T-helper 2 cell treated with Interferon-gamma antibody and Interleukin-4, amounts not matched to agents 5 μg/mL and 100 μg/mL, for 36 hours (primary cell): Measurements from ENCODE around the gene SEC31A.
"Not testable (repeated sequence)": the region's sequence is repeated elsewhere in the genome, so short reads cannot be mapped to it uniquely, and the experiment has no call there.

ENCODE experiments used
- DNase-seq: peaks from one replicate; pipeline ENCODE4 v3.0.0; 2021; ENCODE audit warnings: low spot score
- H3K27ac Mint-ChIP-seq: one replicate; pipeline ENCODE4 v1.8.0; 2021; ENCODE audit warnings: mild to moderate bottlenecking, mixed read lengths
- H3K27me3 Mint-ChIP-seq: one replicate; pipeline ENCODE4 v1.8.0; 2021; ENCODE audit warnings: low read depth, mixed read lengths
- H3K36me3 Mint-ChIP-seq: one replicate; pipeline ENCODE4 v1.8.0; 2021; ENCODE audit warnings: low read depth, mixed read lengths
- H3K4me1 Mint-ChIP-seq: one replicate; pipeline ENCODE4 v1.8.0; 2021; ENCODE audit warnings: low read depth, mixed read lengths
- H3K4me3 Mint-ChIP-seq: one replicate; pipeline ENCODE4 v1.8.0; 2022; ENCODE audit warnings: mild to moderate bottlenecking, moderate library complexity, mixed read lengths
- H3K9me3 Mint-ChIP-seq: one replicate; pipeline ENCODE4 v1.8.0; 2021; ENCODE audit warnings: mixed read lengths

Gene SEC31A

DNA sequence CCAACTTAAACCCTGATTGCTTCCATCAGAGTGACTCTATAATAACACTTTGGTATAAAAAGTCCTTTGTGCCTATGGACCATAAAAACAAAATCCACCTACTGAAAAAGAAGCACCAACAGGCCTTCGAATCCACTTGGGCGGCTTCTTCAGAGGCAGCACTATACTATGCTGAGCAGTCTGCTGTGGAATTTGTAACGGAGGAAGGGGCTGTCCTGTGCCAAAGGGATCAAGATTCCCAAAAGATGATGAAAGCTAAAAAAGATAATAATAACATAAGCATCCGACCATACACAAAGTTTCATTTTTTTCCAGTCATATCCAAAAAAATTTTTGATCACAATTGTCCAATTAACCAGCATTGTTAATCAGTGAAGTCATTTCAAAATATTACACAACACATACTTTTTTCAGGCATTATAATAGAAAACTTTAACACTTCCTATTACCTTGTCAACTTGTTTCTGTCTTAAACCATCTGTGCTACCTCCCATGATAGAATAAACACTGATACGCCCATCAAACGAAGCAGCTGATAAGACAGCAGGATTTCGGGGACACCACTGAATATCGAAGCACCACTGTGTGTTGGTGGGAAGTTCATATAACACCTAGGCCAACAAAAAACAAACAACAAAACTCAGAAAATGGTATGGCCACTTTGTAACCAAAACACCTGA, 24.1 kb downstream of the SEC31A start:
- DNase-seq: no peak
- no peaks in the 10 kb centered on the region for H3K27me3 Mint-ChIP-seq
- H3K36me3 Mint-ChIP-seq: peaks cover 75% of the 10 kb centered on the region
- peaks cover 33% of the 10 kb centered on the region for H3K4me1 Mint-ChIP-seq
- H3K4me3 Mint-ChIP-seq: peak overlapping the region; percentile 21
- peak overlapping the region; percentile 55 for H3K27ac Mint-ChIP-seq
- H3K9me3 Mint-ChIP-seq: no peaks in the 10 kb centered on the region

DNA sequence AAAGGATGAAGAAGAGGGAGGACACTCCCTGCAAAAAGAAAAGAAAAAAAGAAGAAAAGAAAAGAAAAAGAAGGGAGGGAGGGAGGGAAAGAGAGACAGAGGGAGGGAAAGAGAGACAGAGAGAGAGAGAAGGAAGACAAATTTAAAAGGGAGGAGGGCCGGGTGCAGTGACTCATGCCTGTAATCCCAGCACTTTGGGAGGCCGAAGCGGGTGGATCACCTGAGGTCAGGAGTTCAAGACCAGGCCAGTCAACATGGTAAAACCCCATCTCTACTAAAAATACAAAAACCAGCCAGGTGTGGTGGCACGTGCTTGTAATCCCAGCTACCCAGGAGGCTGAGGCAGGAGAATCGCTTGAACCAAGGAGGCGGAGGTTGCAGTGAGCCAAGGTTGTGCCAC, 24.9 kb downstream of the SEC31A start:
- H3K4me3 Mint-ChIP-seq: peak overlapping the region; percentile 38

DNA sequence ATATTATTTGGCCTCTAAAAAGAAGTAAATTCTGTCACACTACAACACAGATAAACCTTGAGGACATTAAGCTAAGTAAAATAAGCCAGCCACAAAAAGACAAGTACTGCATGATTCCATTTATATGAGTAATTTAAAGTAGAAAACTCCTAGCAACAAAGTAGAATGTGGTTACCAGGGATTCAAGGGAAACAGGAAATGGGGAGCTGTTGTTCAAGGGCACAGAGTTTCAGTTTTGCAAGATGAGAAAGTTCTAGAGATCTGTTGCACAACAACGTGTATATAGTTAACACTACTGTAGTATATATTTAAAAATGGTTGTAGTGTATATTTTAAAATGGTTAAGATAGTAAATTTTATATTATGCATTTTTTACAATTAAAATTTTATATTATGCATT, 25.4 kb downstream of the SEC31A start:
- peak overlapping the region; percentile 93 for H3K27ac Mint-ChIP-seq
- no peaks in the 10 kb centered on the region for H3K9me3 Mint-ChIP-seq
- peaks cover 75% of the 10 kb centered on the region for H3K36me3 Mint-ChIP-seq
- no peaks in the 10 kb centered on the region for H3K27me3 Mint-ChIP-seq
- peak; percentile 36 for DNase-seq
- H3K4me1 Mint-ChIP-seq: peaks cover 39% of the 10 kb centered on the region
- peak overlapping the region; percentile 58 for H3K4me3 Mint-ChIP-seq

More for the DNA sequence above, 24.9 kb downstream of the SEC31A start:
- not testable (repeated sequence) for DNase-seq, H3K9me3 Mint-ChIP-seq, H3K27me3 Mint-ChIP-seq
- peaks cover 77% of the 10 kb centered on the region for H3K36me3 Mint-ChIP-seq
- peaks cover 39% of the 10 kb centered on the region for H3K4me1 Mint-ChIP-seq
- peak overlapping the region; percentile 93 for H3K27ac Mint-ChIP-seq

DNA sequence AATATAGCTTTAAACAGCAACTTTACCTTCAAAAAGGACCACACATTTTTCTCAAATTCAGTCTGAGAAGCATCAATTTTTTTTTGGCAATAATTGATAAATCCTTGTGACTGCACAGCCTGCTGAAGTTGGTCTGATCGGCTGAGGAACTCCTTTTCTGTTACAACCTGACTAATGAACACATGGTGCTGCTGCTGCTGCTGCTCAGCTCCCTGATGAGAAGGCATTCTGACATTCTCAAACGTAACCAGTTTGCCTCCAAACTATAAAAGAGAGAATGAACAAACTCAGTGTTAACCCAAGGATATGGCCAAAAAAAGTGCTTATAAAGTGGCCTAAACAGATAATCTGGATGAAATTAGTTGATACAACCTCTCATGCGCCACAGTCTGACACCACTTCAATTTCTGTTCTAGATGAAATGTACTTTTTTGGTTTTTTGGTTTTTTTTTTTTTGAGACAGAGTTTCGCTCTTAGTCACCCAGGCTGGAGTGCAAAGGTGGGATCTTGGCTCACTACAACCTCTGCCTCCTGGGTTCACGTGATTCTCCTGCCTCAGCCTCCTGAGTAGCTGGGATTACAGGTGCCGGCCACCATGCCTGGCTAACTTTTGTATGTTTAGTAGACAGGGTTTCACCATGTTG, 26.5 kb downstream of the SEC31A start:
- peaks cover 39% of the 10 kb centered on the region for H3K4me1 Mint-ChIP-seq
- peak; percentile 37 for DNase-seq
- no peaks in the 10 kb centered on the region for H3K9me3 Mint-ChIP-seq
- peak overlapping the region; percentile 80 for H3K4me3 Mint-ChIP-seq
- H3K27me3 Mint-ChIP-seq: no peaks in the 10 kb centered on the region
- H3K36me3 Mint-ChIP-seq: peaks cover 65% of the 10 kb centered on the region
- peak overlapping the region; percentile 96 for H3K27ac Mint-ChIP-seq

DNA sequence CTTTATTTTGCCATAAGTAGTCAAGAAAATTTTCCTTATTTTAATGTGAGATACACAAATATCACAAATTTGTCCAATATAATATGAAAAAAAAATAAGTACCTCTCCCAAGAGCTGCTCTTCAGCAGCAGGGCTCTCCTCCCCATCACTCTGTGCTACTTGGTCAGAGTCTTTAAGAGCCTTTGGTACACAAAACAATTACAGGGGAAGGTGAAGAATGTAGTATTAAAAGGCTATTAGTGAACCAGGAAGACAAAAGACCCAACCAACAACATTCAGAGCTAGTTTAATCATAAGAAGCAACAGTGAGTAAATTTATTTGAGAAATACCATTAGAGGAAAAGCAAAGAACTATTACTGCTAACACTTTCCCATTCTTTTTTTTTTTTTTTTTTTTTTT, 29.4 kb downstream of the SEC31A start:
- Mint-ChIP-seq H3K4me1 (peaks cover 34% of the 10 kb centered on the region), H3K27me3 (no peaks in the 10 kb centered on the region), H3K9me3 (no peaks in the 10 kb centered on the region), H3K27ac (no peak overlapping the region), H3K36me3 (peaks cover 54% of the 10 kb centered on the region), H3K4me3 (no peak overlapping the region)
- no peak for DNase-seq

DNA sequence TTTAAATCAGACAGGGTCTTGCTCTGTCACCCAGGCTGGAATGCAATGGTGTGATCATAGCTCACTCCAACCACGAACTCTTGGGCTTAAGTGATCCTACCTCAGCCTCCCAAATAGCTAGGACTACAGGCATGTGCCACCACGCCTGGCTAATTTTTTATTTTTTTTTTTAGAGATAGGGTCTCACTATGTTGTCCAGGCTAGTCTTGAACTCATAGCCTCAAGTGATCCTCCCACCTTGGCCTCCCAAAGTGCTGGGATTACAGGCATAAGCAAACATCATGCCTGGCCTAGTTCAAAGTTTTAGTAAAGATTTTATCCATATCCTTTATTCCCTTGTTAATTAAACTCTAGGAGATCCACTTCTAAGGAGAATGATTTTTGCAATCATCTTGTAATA, 30.5 kb downstream of the SEC31A start:
- H3K4me1 Mint-ChIP-seq: peaks cover 25% of the 10 kb centered on the region
- not testable (repeated sequence) for H3K27me3 Mint-ChIP-seq, DNase-seq, H3K4me3 Mint-ChIP-seq, H3K27ac Mint-ChIP-seq, H3K9me3 Mint-ChIP-seq
- peaks cover 50% of the 10 kb centered on the region for H3K36me3 Mint-ChIP-seq

DNA sequence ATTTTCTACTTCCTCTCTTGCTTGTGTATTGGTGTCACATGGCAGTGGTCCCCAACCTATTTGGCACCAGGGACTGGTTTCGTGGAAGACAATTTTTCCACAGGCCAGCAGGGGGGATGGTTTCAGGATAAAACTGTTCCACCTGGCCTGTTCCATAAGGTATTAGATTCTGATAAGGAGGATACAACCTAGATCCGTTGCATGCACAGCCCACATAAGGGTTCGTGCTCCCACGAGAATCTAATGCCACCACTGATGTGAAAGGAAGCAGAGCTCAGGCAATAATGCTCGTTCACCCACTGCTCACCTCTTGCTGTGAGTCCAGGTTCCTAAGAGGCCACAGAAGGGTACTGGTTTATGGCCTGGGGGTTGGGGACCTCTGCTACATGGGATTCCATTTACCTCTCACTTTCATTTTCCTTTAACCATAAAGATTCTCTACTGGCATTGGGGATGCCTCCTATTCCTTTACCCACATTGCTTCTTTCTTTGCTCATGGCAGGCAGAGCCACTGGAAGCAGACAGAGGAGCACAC, 38.1 kb downstream of the SEC31A start:
- no peak for DNase-seq
- Mint-ChIP-seq H3K36me3 (peaks cover 57% of the 10 kb centered on the region), H3K9me3 (no peaks in the 10 kb centered on the region), H3K4me1 (peaks cover 9% of the 10 kb centered on the region), H3K4me3 (no peak overlapping the region), H3K27ac (no peak overlapping the region), H3K27me3 (no peaks in the 10 kb centered on the region)

DNA sequence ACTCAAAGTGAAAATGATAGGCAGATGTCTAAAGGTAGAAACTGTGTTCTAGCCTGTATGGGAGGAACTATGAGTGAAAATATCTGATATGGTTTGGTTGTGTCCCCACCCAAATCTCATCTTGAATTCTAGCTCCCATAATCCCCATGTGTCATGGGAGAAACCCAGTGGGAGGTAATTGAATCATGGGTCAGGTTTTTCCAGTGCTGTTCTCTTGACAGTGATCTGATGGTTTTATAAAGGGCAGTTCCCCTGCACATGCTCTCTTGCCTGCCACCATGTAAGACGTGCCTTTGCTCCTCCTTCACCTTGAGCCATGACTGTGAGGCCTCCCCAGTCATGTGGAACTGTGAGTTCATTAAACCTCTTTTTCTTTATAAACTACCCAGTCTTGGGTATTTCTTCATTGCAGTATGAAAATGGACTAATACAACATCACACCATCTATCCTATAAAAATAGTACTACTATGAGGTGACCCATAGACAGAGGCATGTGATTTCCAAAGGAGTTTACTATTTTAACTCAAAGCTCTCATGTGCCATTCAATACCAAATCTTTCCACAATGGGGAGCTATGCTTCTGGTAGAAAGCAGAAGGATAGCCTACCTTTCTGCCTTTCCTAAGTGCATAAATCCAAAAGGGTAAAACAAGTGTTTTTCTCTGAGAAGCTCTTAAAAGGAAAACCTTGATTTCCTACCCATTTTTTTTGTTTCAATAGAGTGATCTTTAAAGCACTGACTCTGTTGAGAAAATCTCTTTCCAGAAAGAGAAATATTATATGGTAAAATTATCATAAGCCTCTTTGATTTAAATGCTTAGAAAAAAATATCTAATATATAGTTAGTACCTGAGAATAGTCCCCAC, 38.8 kb downstream of the SEC31A start:
- Mint-ChIP-seq H3K4me3 (no peak overlapping the region), H3K4me1 (peaks cover 9% of the 10 kb centered on the region), H3K27ac (peak overlapping the region; percentile 34), H3K9me3 (no peaks in the 10 kb centered on the region), H3K36me3 (peaks cover 56% of the 10 kb centered on the region), H3K27me3 (no peaks in the 10 kb centered on the region)
- DNase-seq: no peak

DNA sequence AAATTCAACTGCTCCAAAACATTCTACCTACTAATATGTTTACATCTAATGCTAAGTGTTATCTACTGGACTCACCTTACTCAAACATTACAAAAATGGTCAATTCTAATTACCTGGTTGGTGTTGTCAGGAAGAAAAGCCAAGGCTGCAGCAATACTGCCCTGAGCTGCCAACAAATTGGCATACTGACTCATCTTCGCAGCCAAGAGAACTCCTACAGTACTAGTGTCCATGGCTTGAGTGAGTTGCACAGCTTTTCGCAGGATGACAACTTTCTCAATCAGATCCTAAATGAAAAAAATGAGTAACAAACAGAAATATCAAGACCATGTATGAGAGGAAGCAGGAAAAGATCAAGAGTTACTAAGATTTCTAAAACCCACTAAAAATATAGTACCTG, 39.6 kb downstream of the SEC31A start:
- Mint-ChIP-seq H3K27ac (no peak overlapping the region), H3K4me3 (no peak overlapping the region), H3K36me3 (peaks cover 60% of the 10 kb centered on the region), H3K27me3 (no peaks in the 10 kb centered on the region), H3K4me1 (peaks cover 9% of the 10 kb centered on the region), H3K9me3 (no peaks in the 10 kb centered on the region)
- no peak for DNase-seq

DNA sequence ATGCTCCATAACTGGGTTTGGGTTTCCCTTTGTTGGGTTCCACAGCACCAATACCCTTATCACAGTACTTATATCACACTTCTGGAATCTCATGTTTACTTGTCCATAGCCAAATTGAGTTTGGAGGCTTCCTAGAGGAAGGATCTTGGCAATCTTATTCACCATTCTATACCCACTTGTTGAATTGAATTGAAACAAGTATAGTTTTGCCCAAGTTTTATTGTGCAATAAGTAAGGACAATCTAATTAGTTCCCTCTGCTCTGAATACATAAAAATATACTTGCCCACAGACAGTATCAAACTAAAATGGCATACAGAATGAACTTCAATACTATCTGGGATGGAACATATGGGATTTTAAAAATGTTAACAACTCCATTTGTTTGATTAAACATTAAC, 40.3 kb downstream of the SEC31A start:
- no peaks in the 10 kb centered on the region for H3K9me3 Mint-ChIP-seq
- peaks cover 9% of the 10 kb centered on the region for H3K4me1 Mint-ChIP-seq
- H3K36me3 Mint-ChIP-seq: peaks cover 58% of the 10 kb centered on the region
- H3K4me3 Mint-ChIP-seq: no peak overlapping the region
- H3K27me3 Mint-ChIP-seq: no peaks in the 10 kb centered on the region
- DNase-seq: no peak
- H3K27ac Mint-ChIP-seq: no peak overlapping the region

DNA sequence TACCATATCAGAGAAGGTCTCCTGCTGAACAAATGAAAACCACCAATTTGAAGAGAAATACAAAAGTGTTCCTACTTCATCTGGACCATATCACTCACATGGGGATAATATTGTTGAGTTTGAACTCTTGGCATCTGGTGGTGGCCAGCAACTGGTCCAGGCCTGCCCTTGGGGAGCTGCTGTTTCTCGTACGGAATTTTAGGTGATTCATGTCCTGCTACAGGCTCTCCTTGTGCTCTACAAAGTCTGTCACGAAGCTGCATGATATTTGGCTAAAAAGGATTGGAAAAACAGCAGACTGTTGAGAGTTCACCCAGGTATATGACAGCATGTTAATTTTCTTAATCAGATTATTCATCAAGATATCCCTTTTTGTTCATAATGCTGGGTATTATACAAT, 42.2 kb downstream of the SEC31A start:
- Mint-ChIP-seq H3K27ac (no peak overlapping the region), H3K36me3 (peaks cover 68% of the 10 kb centered on the region), H3K4me1 (peaks cover 9% of the 10 kb centered on the region), H3K9me3 (no peaks in the 10 kb centered on the region), H3K27me3 (no peaks in the 10 kb centered on the region), H3K4me3 (no peak overlapping the region)
- DNase-seq: no peak

DNA sequence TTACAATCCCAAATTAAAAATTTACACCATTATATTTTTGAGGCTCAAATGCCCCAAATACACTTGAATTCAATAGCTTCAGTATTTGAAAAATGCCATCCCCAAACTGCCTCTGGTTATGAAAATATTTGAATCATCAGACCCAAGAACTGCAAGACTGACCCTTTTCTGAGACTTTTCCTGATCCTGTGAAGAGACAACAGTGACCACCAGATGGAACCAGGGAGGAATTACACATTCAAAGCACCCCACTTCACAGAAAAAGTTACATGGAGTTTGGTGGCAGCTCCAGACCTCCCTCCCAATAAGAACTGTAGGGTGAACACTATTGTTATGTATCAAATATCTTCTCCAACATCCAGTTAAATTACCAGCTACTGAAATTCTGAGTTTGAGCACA, 48.4 kb downstream of the SEC31A start:
- Mint-ChIP-seq H3K9me3 (no peaks in the 10 kb centered on the region), H3K27ac (no peak overlapping the region), H3K27me3 (no peaks in the 10 kb centered on the region), H3K4me3 (no peak overlapping the region), H3K36me3 (peaks cover 60% of the 10 kb centered on the region), H3K4me1 (no peaks in the 10 kb centered on the region)
- DNase-seq: no peak

DNA sequence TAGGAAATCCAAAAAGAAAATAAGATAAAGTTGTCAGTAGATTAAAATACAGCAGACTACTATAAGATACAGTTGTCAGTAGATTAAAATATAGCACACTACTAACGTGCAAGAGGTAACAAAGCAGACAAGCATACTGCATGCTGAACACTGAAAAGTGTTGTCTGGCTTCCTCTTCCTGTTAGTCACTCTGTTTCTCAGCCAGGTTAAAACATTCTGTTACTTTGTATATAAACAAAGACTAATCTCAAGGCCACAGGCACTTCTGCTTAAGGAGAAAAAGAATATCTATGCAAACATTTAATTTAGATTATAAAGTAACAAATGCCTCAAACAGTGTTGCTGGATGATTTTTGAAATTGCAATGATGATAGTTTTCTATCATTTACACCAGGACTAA, 51.3 kb downstream of the SEC31A start:
- Mint-ChIP-seq H3K27me3 (no peaks in the 10 kb centered on the region), H3K4me3 (no peak overlapping the region), H3K36me3 (peaks cover 54% of the 10 kb centered on the region), H3K27ac (no peak overlapping the region), H3K9me3 (no peaks in the 10 kb centered on the region), H3K4me1 (no peaks in the 10 kb centered on the region)
- no peak for DNase-seq
